ENCODE measurements around the gene HSPG2. TPM values are rescaled to one million over a fixed set of nuclear protein-coding genes. Genes with fewer than 3 reads are reported as not detected.
A peak's percentile ranks its signal among the peaks of the same experiment; 100 is the strongest.

Gene HSPG2
- total and polyA plus RNA-seq, 2 donors (not counting 1 experiment from before 2014, with no cell fraction given), result 2.0 to 4.5 TPM

DNA sequence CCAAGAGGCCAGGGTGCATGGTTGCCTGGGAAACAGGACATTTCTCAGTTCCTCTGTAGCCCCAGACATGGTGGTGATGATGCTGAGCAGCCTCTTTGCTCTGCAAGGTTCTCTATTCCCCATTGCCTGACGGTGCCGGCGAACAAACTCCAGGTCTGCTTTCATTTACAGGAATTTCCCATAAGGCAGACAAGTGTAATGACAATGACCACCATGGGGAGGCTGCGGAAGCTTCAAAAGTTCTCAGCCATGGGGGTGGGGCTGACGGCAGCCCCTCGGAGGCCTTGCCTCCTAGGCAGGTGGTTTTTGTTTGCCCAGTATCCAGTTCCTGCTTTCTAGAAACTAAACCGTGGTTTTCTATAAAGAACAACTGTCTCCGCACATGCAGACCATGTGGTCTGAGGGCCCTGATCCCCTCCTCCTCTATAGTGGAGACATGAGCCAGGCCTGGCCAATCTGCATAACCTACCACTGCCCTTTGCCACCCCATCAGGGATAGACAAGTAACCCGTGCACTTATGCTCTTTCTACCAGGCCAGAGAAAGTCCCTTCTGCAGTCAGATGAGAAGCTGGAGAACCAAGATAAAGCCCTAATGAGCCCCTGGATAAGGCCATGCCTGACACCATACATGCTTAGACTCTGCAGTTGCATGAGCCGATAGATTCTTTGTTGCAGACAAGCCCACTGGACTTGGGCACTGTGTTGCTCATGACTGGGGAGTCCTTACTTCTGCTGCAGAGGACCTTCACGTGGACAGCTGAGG, 71.0 kb downstream of the HSPG2 start:
- Histone ChIP-seq H3K4me1 (ENCODE audit: control insufficient read depth in 2 of 2, insufficient read depth in 2 of 2, low read length in 2 of 2) (peaks cover 16 to 27% of the 10 kb centered on the region in 2 donors), H3K4me3 (ENCODE audit: control extremely low read depth in 1 of 5, extremely low read depth in 1 of 5, insufficient read depth in 1 of 5, low read depth in 2 of 5, low read length in 4 of 5) (no peak overlapping the region), H3K27me3 (replicated peaks in 1 of 4; ENCODE audit: control extremely low read depth in 1 of 4, control insufficient read depth in 3 of 4, insufficient read depth in 4 of 4, low read length in 3 of 4) (no peaks in the 10 kb centered on the region), H3K9me3 (ENCODE audit: control extremely low read depth in 1 of 3, control insufficient read depth in 2 of 3, insufficient read depth in 1 of 3, low read length in 2 of 3) (peaks cover 0 to 10% (median 1%) of the 10 kb centered on the region in 3 donors), H4K20me1 (ENCODE audit: control insufficient read depth, insufficient read depth, low read length, poor library complexity, severe bottlenecking) (no peaks in the 10 kb centered on the region), H3K27ac (ENCODE audit: low read length in 2 of 2) (peak overlapping the region; percentile 73 to 78), H3K9ac (ENCODE audit: low read length) (peak overlapping the region; percentile 33), H3K4me2 (replicated peaks; ENCODE audit: low read depth, low read length, poor library complexity, severe bottlenecking) (peak overlapping the region; percentile 61), H2AFZ (ENCODE audit: insufficient read depth, low read depth, low read length, poor library complexity, severe bottlenecking) (peak overlapping the region; percentile 70), H3K36me3 (replicated peaks in 1 of 2; ENCODE audit: control extremely low read depth in 1 of 2, control insufficient read depth in 1 of 2, extremely low read depth in 1 of 2, insufficient read depth in 2 of 2, low read length in 1 of 2) (no peaks in the 10 kb centered on the region), H3K79me2 (ENCODE audit: control insufficient read depth, insufficient read depth, low read length) (no peaks in the 10 kb centered on the region)
- ChIA-PET POLR2A (no interaction called here), CTCF (no interaction called here)
- DNase-seq (peak; percentile 86), ATAC-seq (ENCODE audit: low read depth) (peak; percentile 78)
- H3K27me3 Mint-ChIP-seq, result no peaks in the 10 kb centered on the region
- H3K4me3 Mint-ChIP-seq, result peak overlapping the region; percentile 27
- intact Hi-C loops (cut with micrococcal nuclease), result loop anchor here (5.0 kb wide), 1 partner anchor 84 kb away; the partner anchor contains the start of gene USP48
- peaks cover 22% of the 10 kb centered on the region for H3K4me1 Mint-ChIP-seq
- H3K27ac Mint-ChIP-seq, result peak overlapping the region; percentile 96
- TF ChIP-seq EZH2 (IDR thresholded peaks at IDR 0.05; ENCODE audit: borderline replicate concordance, insufficient read depth, low read depth, low read length, poor library complexity, severe bottlenecking), result no peak
- TF ChIP-seq, protein P1, sequence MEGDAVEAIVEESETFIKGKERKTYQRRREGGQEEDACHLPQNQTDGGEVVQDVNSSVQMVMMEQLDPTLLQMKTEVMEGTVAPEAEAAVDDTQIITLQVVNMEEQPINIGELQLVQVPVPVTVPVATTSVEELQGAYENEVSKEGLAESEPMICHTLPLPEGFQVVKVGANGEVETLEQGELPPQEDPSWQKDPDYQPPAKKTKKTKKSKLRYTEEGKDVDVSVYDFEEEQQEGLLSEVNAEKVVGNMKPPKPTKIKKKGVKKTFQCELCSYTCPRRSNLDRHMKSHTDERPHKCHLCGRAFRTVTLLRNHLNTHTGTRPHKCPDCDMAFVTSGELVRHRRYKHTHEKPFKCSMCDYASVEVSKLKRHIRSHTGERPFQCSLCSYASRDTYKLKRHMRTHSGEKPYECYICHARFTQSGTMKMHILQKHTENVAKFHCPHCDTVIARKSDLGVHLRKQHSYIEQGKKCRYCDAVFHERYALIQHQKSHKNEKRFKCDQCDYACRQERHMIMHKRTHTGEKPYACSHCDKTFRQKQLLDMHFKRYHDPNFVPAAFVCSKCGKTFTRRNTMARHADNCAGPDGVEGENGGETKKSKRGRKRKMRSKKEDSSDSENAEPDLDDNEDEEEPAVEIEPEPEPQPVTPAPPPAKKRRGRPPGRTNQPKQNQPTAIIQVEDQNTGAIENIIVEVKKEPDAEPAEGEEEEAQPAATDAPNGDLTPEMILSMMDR (IDR thresholded peaks at IDR 0.05), result peak; percentile 20
- H3K9me3 Mint-ChIP-seq (ENCODE audit: insufficient read depth), result no peaks in the 10 kb centered on the region
- WGBS (ENCODE audit: insufficient coverage), result 26% methylated on average over 10 of the region's 11 CpGs

DNA sequence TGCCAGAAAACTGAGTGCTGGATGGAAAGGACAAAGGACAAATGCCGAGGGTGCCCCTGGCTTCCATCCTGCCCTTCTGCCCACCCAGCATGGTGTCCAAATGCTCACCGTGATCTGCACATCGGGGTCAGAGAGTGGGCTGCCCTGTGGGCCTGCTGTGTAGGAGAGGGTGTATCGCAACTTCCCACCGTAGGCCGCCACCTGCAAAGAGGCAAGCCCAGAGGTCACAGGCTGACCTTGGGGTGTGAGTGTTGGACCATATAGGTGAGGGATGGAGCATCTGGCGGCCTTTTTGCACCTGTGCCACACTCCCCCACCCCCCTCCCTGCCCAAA, 71.5 kb downstream of the HSPG2 start:
- 70% methylated on average over 4 of the region's 7 CpGs for WGBS (ENCODE audit: insufficient coverage)
- Histone ChIP-seq H2AFZ (ENCODE audit: insufficient read depth, low read depth, low read length, poor library complexity, severe bottlenecking) (peak overlapping the region; percentile 70), H3K4me1 (ENCODE audit: control insufficient read depth in 2 of 2, insufficient read depth in 2 of 2, low read length in 2 of 2) (peaks cover 16 to 27% of the 10 kb centered on the region in 2 donors), H3K27ac (ENCODE audit: low read length in 2 of 2) (peak overlapping the region; percentile 73 to 78), H3K9ac (ENCODE audit: low read length) (no peak overlapping the region), H3K27me3 (replicated peaks in 1 of 4; ENCODE audit: control extremely low read depth in 1 of 4, control insufficient read depth in 3 of 4, insufficient read depth in 4 of 4, low read length in 3 of 4) (no peaks in the 10 kb centered on the region), H3K4me3 (ENCODE audit: control extremely low read depth in 1 of 5, extremely low read depth in 1 of 5, insufficient read depth in 1 of 5, low read depth in 2 of 5, low read length in 4 of 5) (no peak overlapping the region), H3K79me2 (ENCODE audit: control insufficient read depth, insufficient read depth, low read length) (no peaks in the 10 kb centered on the region), H4K20me1 (ENCODE audit: control insufficient read depth, insufficient read depth, low read length, poor library complexity, severe bottlenecking) (no peaks in the 10 kb centered on the region), H3K4me2 (replicated peaks; ENCODE audit: low read depth, low read length, poor library complexity, severe bottlenecking) (peak overlapping the region; percentile 61), H3K9me3 (ENCODE audit: control extremely low read depth in 1 of 3, control insufficient read depth in 2 of 3, insufficient read depth in 1 of 3, low read length in 2 of 3) (peaks cover 0 to 14% (median 4%) of the 10 kb centered on the region in 3 donors), H3K36me3 (replicated peaks in 1 of 2; ENCODE audit: control extremely low read depth in 1 of 2, control insufficient read depth in 1 of 2, extremely low read depth in 1 of 2, insufficient read depth in 2 of 2, low read length in 1 of 2) (no peaks in the 10 kb centered on the region)
- Mint-ChIP-seq H3K9me3 (ENCODE audit: insufficient read depth) (no peaks in the 10 kb centered on the region), H3K27ac (peak overlapping the region; percentile 96), H3K27me3 (no peaks in the 10 kb centered on the region), H3K4me1 (peaks cover 22% of the 10 kb centered on the region), H3K4me3 (no peak overlapping the region)
- DNase-seq (no peak), ATAC-seq (ENCODE audit: low read depth) (no peak)
- intact Hi-C loops (cut with micrococcal nuclease), result loop anchor here (5.0 kb wide), 1 partner anchor 83 kb away; the partner anchor contains the start of gene USP48
- no peak for TF ChIP-seq EZH2 (IDR thresholded peaks at IDR 0.05; ENCODE audit: borderline replicate concordance, insufficient read depth, low read depth, low read length, poor library complexity, severe bottlenecking)
- TF ChIP-seq, protein P1 (IDR thresholded peaks at IDR 0.05), result no peak
- ChIA-PET CTCF (no interaction called here), POLR2A (no interaction called here)

All from B cell (primary cell).